Mucosa of rectum (tissue), 2 donors: ENCODE data around the gene TMA7B.
"Not testable (repeated sequence)": the region's sequence is repeated elsewhere in the genome, so short reads cannot be mapped to it uniquely, and the experiment has no call there.

Experiments used
- H3K27ac ChIP-seq, 2 donors: one replicate each; pipeline ENCODE4 v1.7.0; 2013; ENCODE audit warnings: inconsistent platforms in 2 of 2, low read depth in 2 of 2, low read length in 2 of 2
- H3K27me3 ChIP-seq, 2 donors: one replicate each; pipeline ENCODE4 v1.7.0; 2013; ENCODE audit warnings: low read length in 2 of 2; ENCODE audit not compliant: control insufficient read depth in 2 of 2, insufficient read depth in 2 of 2
- H3K36me3 ChIP-seq, 2 donors: one replicate each; pipeline ENCODE4 v1.7.0; 2013; ENCODE audit warnings: low read length in 2 of 2; ENCODE audit not compliant: control insufficient read depth in 2 of 2, insufficient read depth in 2 of 2
- H3K4me1 ChIP-seq, 2 donors: one replicate each; pipeline ENCODE4 v1.7.0; 2013; ENCODE audit warnings: low read length in 2 of 2, mild to moderate bottlenecking in 1 of 2; ENCODE audit not compliant: control insufficient read depth in 2 of 2, insufficient read depth in 2 of 2
- H3K4me3 ChIP-seq, 2 donors: one replicate each; pipeline ENCODE4 v1.7.0; 2013; ENCODE audit warnings: low read length in 2 of 2
- H3K9ac ChIP-seq, 2 donors: one replicate each; pipeline ENCODE4 v1.7.0; 2013; ENCODE audit warnings: low read length in 2 of 2, low read depth in 1 of 2, mild to moderate bottlenecking in 1 of 2
- H3K9me3 ChIP-seq, 2 donors: one replicate each; pipeline ENCODE4 v1.7.0; 2013; ENCODE audit warnings: low read length in 2 of 2; ENCODE audit not compliant: control insufficient read depth in 2 of 2
- donor health status: healthy.
- donor health status: Normal muscosa, but diverticular disease.

The TMA7B gene

GRCh38 chr22:39992088-39992826 lies 32.1 kb downstream of the TMA7B start:
- Histone ChIP-seq H3K9me3 (no peaks in the 10 kb centered on the region), H3K36me3 (no peaks in the 10 kb centered on the region), H3K4me3 (no peak overlapping the region), H3K4me1 (peaks cover 5 to 16% of the 10 kb centered on the region in 2 donors), H3K27ac (no peak overlapping the region), H3K27me3 (peaks cover 0 to 13% of the 10 kb centered on the region in 2 donors), H3K9ac (no peak overlapping the region)

GRCh38 chr22:39992894-39993293 lies 32.7 kb downstream of the TMA7B start:
- not testable (repeated sequence) for H3K36me3 ChIP-seq, H3K4me3 ChIP-seq, H3K27ac ChIP-seq, H3K9me3 ChIP-seq, H3K9ac ChIP-seq
- peaks cover 12 to 22% of the 10 kb centered on the region in 2 donors for H3K4me1 ChIP-seq
- H3K27me3 ChIP-seq = peaks cover 0 to 13% of the 10 kb centered on the region in 2 donors

GRCh38 chr22:39994041-39994565 lies 33.9 kb downstream of the TMA7B start:
- H3K9ac ChIP-seq = peak overlapping the region; percentile 14 to 50
- peak overlapping the region; percentile 31 to 51 for H3K4me3 ChIP-seq
- peaks cover 23 to 34% of the 10 kb centered on the region in 2 donors for H3K4me1 ChIP-seq
- H3K27me3 ChIP-seq = peaks cover 0 to 13% of the 10 kb centered on the region in 2 donors
- H3K36me3 ChIP-seq = no peaks in the 10 kb centered on the region
- H3K9me3 ChIP-seq = no peaks in the 10 kb centered on the region
- H3K27ac ChIP-seq = no peak overlapping the region

- Histone ChIP-seq H3K9me3 (no peaks in the 10 kb centered on the region), H3K27me3 (peaks cover 0 to 13% of the 10 kb centered on the region in 2 donors), H3K36me3 (no peaks in the 10 kb centered on the region), H3K4me1 (peaks cover 30 to 41% of the 10 kb centered on the region in 2 donors), H3K27ac (peak within 1 kb of the TSS; percentile 80 to 88), H3K4me3 (peak within 1 kb of the TSS; percentile 75 to 76), H3K9ac (peak within 1 kb of the TSS; percentile 70 to 94)
Observed at GRCh38 chr22:39994566-39995392, 34.6 kb downstream of the TMA7B start, which contains the start of gene FAM83F. Gene FAM83F (plus strand): TSS chr22:39994954. CDS start chr22:39995043, 89 bp downstream.

- Histone ChIP-seq H3K27ac (peak overlapping the region; percentile 80 to 88), H3K9ac (peak overlapping the region; percentile 70 to 94), H3K36me3 (no peaks in the 10 kb centered on the region), H3K9me3 (no peaks in the 10 kb centered on the region), H3K27me3 (peaks cover 0 to 13% of the 10 kb centered on the region in 2 donors), H3K4me3 (peak overlapping the region; percentile 75 to 76), H3K4me1 (peaks cover 30 to 49% of the 10 kb centered on the region in 2 donors)
Observed at GRCh38 chr22:39995393-39996252, 35.4 kb downstream of the TMA7B start.

- H3K4me3 ChIP-seq = peak overlapping the region; percentile 75 to 76
- H3K9ac ChIP-seq = peak overlapping the region in 1 of 2 donors; percentile 94
- H3K27me3 ChIP-seq = peaks cover 0 to 13% of the 10 kb centered on the region in 2 donors
- H3K4me1 ChIP-seq = peaks cover 33 to 56% of the 10 kb centered on the region in 2 donors
- H3K36me3 ChIP-seq = no peaks in the 10 kb centered on the region
- H3K27ac ChIP-seq = peak overlapping the region; percentile 86 to 88
- H3K9me3 ChIP-seq = no peaks in the 10 kb centered on the region
Observed at GRCh38 chr22:39996732-39997131, 36.5 kb downstream of the TMA7B start.

- peak overlapping the region in 1 of 2 donors; percentile 94 for H3K9ac ChIP-seq
- no peaks in the 10 kb centered on the region for H3K9me3 ChIP-seq
- H3K4me3 ChIP-seq = peak overlapping the region; percentile 2
- peaks cover 0 to 13% of the 10 kb centered on the region in 2 donors for H3K27me3 ChIP-seq
- peaks cover 33 to 59% of the 10 kb centered on the region in 2 donors for H3K4me1 ChIP-seq
- no peaks in the 10 kb centered on the region for H3K36me3 ChIP-seq
- H3K27ac ChIP-seq = peak overlapping the region; percentile 86 to 88
Observed at GRCh38 chr22:39997421-39997820, 37.2 kb downstream of the TMA7B start.

- Histone ChIP-seq H3K27me3 (peaks cover 0 to 7% of the 10 kb centered on the region in 2 donors), H3K9me3 (no peaks in the 10 kb centered on the region), H3K36me3 (no peaks in the 10 kb centered on the region), H3K4me1 (peaks cover 33 to 59% of the 10 kb centered on the region in 2 donors), H3K27ac (peak overlapping the region; percentile 86 to 88), H3K9ac (peak overlapping the region in 1 of 2 donors; percentile 94), H3K4me3 (peak overlapping the region; percentile 2 to 26)
Observed at GRCh38 chr22:39997939-39998726, 37.9 kb downstream of the TMA7B start.
